ENCODE data around the gene PRKD2. TPM values are rescaled to one million over a fixed set of nuclear protein-coding genes. Genes with fewer than 3 reads are reported as not detected.
"Not testable (repeated sequence)": the region's sequence is repeated elsewhere in the genome, so short reads cannot be mapped to it uniquely, and the experiment has no call there.

PRKD2 gene
- polyA plus RNA-seq, 4 donors, result 31.1 to 53.7 (median 41.1) TPM

DNA sequence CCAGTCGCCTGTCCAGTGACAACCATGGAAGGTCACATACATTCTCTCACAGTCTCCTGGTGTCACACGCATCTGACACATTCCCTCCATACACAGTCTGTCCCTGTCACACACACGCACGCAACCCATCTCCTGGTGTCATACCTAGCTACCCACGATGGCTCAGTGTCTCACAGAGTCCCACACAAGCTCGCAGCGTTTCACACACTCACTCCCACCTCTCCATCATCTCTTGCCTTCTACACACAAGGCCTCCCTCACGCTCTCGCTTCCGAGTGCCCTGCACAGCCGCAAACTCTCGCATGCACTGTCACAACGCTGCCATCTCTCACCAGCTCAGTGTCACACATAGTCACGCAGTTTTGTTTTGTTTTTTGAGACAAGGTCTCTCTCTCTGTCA lies 79.7 kb downstream of the PRKD2 start:
- DNase-seq (ENCODE audit: low read depth in 4 of 4, low spot score in 2 of 4), result no peak

DNA sequence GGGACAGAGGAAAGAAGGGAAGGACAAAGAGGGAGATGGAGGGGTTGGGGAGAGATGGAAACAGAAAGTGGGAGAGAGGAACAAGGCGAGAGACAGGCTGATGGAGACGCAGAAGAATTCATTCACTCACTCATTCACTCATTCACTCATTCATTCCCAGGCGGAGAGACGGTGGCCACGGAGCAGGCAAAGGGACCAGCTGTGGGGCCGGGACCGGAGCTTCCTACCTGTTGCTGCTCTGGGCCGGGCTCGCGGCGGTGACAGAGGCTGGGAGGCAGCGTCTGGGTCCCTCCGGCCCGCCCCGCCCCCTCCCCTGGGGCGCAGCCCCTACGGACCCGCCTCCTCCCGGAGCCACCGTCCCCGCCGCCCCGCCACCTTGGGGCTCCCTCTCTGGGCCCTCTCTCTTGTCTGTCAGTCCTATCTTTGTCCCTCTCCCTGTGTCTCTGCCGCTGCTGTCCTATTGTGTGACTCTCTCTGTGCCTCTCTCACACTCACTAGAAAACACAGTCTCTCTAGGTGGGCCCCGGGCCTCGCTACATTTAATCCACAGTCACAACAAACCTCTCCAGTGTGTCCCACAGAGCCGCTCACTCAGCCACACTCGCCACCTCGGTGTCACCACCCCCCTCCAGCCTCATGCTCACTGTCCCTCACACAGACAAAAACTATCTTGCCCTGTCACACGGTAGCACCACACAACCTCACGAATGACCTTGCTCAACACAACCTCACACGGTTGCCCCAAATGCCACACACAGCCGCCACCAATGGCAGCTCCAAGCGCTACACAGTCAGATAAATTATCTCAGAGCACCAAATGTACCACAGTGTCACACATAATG lies 80.8 kb downstream of the PRKD2 start, which contains the start of gene GNG8:
GNG8 (minus strand) TSS at position 283 of the 842 bp plus-strand sequence. CDS start 1,520 bp downstream, outside the sequence.
- DNase-seq (ENCODE audit: low read depth in 4 of 4, low spot score in 2 of 4), result no peak

DNA sequence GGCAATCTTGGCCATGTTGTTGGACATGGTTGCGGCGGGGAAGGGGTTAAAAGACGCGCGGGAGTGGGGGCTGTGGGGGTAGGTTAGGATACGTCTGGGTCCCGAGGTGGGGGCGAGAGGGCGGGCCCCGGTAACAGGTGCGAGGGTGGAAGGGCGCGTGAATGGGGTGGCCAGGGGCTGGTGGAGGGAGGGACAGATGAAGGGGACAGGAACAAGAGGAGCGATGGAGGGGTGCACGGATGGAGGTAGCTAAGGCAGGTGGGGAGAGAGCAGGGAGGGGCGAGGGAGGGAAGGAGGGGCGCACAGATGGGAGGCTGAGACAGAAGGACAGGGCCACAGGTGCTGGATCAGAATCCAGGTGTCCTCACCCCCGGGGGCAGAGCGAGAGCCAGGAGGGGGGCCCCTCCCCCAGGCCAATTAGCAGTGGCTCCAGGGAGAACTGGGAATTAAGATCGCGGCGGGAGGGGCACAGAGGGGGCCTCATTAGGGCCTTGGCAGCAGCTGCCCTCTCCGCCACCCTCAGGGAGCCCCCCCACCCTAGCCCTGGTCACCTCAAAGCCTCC lies 82.2 kb downstream of the PRKD2 start:
- no peak for DNase-seq (ENCODE audit: low read depth in 4 of 4, low spot score in 2 of 4)

DNA sequence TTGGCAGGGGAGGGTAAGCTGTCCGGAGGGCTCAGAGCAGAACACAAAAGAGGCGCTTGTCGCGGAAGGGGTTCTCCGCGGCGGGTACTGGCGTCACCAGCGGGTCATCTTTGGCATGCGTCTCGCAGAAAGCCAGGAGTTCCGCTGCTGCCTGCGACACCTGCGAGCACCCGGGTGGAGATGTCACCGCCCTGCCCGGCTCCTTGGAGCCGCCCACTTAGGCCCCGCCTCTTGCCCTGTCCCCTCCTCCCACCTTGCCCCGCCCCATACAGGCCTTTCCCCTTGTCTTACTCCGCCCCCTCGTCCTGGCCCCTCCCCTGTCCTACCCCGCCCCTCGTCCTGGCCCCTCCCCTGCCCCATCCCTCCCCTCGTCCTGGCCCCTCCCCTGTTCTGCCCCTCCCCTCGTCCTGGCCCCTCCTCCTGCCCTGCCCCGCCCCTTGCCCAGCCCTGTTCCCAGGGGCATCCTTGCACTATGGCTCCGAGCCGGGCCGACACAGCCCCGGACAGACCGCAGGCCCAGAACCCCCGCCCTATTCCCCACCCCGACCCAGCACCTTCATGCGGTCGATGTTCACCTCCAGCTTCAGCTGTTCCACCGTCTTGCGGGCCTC lies 82.8 kb downstream of the PRKD2 start:
- no peak for DNase-seq (ENCODE audit: low read depth in 4 of 4, low spot score in 2 of 4)

DNA sequence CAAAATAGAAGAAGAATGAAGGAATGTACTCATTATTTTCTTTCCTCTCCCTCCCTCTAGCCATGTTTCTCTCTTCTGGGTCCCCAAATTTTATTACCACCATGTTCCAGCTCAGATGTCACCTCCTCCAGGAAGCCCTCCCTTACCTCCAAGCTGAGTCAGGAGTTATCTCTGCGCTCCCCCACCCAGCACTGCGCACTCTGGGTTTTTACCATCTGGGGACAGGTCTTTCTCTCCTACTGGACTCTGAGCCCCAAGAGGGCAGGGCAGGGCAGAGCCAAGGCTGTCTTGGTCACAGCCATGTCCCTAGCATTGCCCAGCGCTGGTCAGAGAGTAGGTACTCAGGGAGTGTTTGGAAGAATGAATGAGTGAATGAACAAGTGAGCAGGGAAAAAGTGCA lies 83.8 kb downstream of the PRKD2 start:
- no peak for DNase-seq (ENCODE audit: low read depth in 4 of 4, low spot score in 2 of 4)

DNA sequence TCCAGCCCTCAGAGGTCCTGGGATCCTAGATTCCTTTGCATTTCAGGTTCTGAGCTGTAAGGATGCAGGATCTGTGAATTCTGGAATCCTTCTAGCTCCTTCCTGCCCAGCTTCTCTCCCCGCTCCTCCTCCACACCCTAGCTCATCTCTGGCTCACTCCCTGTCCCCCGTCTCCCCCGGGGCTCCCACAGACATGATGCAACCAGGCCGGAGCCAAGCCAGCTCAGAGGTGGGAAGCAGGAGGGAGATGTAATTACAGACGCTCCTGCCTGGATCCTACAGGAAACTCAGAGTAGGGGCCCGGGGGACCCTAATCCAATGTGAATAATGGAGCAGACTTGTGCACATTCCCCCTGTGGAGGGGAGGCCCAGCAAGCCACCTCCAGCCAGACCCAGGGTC lies 85.4 kb downstream of the PRKD2 start:
- no peak for DNase-seq (ENCODE audit: low read depth in 4 of 4, low spot score in 2 of 4)

DNA sequence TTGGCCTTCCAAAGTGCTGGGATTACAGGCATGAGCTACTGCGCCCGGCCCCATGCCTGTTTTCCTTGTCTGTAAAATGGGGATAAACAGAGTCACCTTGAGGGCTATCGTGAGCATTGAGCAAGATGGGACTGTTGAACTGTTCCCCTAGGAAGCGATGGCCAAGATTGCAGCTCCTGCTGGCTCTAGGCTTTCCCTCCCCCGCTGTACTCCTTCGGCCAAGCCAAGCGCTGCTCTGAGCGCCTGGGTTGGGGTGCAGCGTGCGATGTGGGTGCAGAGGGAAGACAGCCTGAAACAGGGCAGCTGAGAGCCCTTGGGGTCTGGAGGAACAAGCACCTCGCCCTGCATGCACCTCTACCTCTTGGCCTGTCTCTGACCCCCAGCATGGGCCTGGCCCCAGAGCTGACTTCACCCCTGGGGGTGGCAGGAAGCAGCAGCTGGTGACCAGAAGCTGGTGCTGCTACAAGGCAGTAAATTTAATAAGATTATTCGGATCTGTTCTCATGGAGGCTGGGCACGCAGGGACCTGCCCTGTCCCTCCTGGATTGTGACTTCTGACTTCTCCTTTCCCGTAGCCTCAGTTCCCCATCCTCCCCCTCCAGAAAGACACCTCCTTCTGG lies 86.2 kb downstream of the PRKD2 start:
- no peak for DNase-seq (ENCODE audit: low read depth in 4 of 4, low spot score in 2 of 4)

DNA sequence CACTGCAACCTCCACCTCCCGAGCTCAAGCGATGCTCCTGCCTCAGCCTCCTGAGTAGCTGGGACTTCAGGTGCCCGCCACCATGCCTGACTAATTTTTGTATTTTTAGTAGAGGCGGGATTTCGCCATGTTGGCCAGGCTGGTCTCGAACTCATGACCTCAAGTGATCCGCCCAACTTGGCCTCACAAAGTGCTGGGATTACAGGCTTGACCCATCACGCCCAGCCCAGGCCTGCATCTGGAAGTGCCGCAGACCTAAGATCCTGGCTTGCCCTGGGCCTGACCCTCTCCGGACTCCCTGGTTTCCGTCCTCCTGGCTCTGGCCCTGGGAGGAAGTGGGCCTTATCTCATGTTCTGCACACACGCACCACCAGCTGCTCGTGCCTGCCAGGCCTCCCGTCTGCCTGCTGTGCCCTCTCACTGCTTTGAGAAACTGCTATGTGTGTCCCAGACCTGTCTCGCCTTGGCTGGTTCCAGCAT lies 87.3 kb downstream of the PRKD2 start:
- DNase-seq (ENCODE audit: low read depth in 4 of 4, low spot score in 2 of 4), result no peak

DNA sequence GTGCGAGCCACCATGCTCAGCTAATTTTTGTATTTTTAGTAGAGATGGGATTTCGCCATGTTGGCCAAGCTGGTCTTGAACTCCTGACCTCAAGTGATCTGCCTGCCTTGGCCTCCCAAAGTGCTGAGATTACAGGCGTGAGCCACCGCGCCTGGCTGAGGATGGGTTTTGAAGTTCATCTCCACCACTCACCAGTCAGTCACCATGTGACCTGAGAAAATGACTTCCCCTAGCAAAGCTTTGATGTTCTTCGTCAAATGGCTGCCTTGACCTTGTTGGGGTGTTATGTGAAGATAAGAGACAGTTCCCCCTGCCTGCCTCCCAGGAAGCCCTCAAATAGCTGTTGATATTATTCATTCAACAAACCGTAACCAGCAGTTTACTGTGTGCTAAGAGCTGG lies 87.9 kb downstream of the PRKD2 start:
- DNase-seq (ENCODE audit: low read depth in 4 of 4, low spot score in 2 of 4), result not testable (repeated sequence)

DNA sequence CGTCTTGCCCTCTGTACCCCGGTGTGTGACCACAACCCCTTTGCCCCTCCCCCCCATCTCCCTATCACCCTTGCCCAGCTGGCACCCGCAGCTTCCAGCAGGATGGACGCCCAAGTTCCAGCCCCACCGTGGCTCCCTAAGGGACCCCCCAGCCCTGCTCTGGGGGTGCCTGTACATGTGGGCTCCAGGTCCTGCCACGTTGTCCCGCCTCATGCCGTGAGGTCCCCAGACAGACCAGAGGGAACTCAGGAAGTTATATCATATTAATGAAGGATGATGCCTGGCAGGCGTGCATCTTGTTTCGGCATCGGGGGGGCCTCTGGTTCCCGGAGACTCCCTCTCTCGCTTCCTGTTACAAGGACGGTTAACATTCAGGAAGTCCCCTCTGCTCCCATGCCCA lies 90.5 kb downstream of the PRKD2 start:
- no peak for DNase-seq (ENCODE audit: low read depth in 4 of 4, low spot score in 2 of 4)

DNA sequence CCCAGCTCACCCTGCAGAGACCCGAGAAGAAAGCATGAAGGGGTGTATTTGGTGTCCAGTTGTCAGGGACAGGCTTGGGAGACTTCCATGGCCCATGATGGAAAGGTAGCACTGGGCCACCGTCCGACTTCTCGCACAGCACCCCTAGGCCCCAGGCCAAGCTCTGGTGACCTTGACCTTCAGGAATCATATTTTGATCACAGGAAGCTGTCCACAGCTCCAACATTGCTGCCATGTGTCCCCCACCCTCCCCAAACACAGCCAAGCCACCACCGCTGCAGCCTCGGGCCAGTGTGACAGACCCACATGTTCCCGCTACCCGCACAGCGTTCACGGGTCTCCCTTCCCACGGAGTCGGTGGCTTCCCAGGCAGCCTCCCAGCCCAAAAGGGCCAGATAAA lies 91.2 kb downstream of the PRKD2 start:
- no peak for DNase-seq (ENCODE audit: low read depth in 4 of 4, low spot score in 2 of 4)

DNA sequence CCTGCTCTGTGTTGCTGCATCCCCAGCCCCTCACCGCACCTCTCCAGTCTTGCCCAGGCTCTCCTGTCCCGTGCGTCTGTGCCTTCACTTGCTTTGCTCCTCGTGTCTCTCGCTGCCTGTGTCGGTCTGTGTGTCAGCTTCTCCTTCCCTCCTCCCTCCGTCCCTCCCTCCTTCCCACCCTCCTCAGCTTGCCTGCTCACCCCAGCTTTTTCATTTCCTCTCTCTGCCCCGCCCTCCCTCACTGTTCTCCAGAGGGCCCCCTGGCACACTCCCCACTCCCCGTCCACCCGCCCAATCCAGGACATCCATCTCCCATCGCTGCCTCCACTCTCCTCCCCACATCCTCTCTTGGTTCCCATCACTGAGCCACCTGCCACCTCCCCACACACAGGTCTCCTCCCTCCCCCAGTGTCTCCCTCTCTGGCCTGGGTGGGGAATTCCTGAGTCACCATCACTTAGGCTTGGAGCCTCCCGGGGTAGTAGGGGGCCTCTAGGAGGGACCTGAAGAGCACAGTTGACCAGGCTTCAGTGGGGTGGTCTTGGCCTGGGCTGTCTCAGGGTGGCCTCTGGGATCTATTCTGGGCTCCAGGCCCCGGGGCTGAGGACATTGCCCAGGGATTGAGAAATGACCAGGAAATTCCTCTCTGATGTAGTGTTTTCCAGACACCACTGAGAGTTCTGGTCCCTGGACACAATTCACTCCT lies 91.8 kb downstream of the PRKD2 start, which contains the start of gene PTGIR:
PTGIR (minus strand) TSS at position 132 of the 704 bp plus-strand sequence. CDS start 864 bp downstream, outside the sequence.
- no peak for DNase-seq (ENCODE audit: low read depth in 4 of 4, low spot score in 2 of 4)

Other genes with a start within 250 kb of the PRKD2 start
- gene PNMA8A, start 245.6 kb downstream of the PRKD2 start, polyA plus RNA-seq (ENCODE audit: insufficient read length in 4 of 4), result 10 to 100 TPM; 45.6 to 75.2 (median 50.6) TPM
- 1 to 10 TPM; 3.9 to 7.4 (median 5.0) TPM for gene PNMA8B, start 221.2 kb downstream of the PRKD2 start, polyA plus RNA-seq (ENCODE audit: insufficient read length in 4 of 4)
- gene CALM3, start 115.8 kb downstream of the PRKD2 start, polyA plus RNA-seq (ENCODE audit: insufficient read length in 4 of 4), result 100 to 1,000 TPM; 405 to 493 (median 431) TPM
- gene PTGIR, start 92.0 kb downstream of the PRKD2 start, polyA plus RNA-seq (ENCODE audit: insufficient read length in 4 of 4), result 1 to 10 TPM; 2.1 to 3.1 (median 2.5) TPM
- 1 to 10 TPM; 1.2 to 7.7 (median 4.1) TPM for gene GNG8, start 80.9 kb downstream of the PRKD2 start, polyA plus RNA-seq (ENCODE audit: insufficient read length in 4 of 4)
- 10 to 100 TPM; 24.0 to 33.8 (median 30.0) TPM for gene DACT3, start 55.9 kb downstream of the PRKD2 start, polyA plus RNA-seq (ENCODE audit: insufficient read length in 4 of 4)
- 10 to 100 TPM; 15.7 to 29.3 (median 26.4) TPM for gene FKRP, start 28.9 kb upstream of the PRKD2 start, polyA plus RNA-seq (ENCODE audit: insufficient read length in 4 of 4)
- 100 to 1,000 TPM in 1 of 4 donors, 10 to 100 TPM in 3; 74.9 to 113 (median 91.5) TPM for gene STRN4, start 29.3 kb upstream of the PRKD2 start, polyA plus RNA-seq (ENCODE audit: insufficient read length in 4 of 4)
- gene SLC1A5, start 71.5 kb upstream of the PRKD2 start, polyA plus RNA-seq (ENCODE audit: insufficient read length in 4 of 4), result 10 to 100 TPM; 39.3 to 47.1 (median 43.0) TPM
- gene AP2S1, start 133.7 kb upstream of the PRKD2 start, polyA plus RNA-seq (ENCODE audit: insufficient read length in 4 of 4), result 100 to 1,000 TPM in 2 of 4 donors, 10 to 100 TPM in 2; 83.5 to 112 (median 100) TPM
- 10 to 100 TPM; 46.3 to 55.2 (median 48.6) TPM for gene ARHGAP35, start 143.9 kb upstream of the PRKD2 start, polyA plus RNA-seq (ENCODE audit: insufficient read length in 4 of 4)

Data from left renal cortex interstitium (tissue), 4 donors.